H1 (cell line): Measurements from ENCODE around the gene ASCL5. TPM values are rescaled to one million over a fixed set of nuclear protein-coding genes. Genes with fewer than 3 reads are reported as not detected.

Experiments
- CTCF ChIA-PET: fragments of 300-600 bp; sonication (Branson Sonifier 250); formaldehyde crosslinking; loops from one replicate; lab custom pipeline; 2021; ENCODE audit not compliant: partially characterized antibody; lab: Charles Lee
- POLR2A ChIA-PET: fragments of 300-600 bp; sonication (Branson Sonifier 250); formaldehyde crosslinking; loops from one replicate; lab custom pipeline; 2021; ENCODE audit warnings: inconsistent platforms; ENCODE audit not compliant: partially characterized antibody; lab: Charles Lee
- DNase-seq, 2 experiments: peaks; one replicate each; pipeline versions ENCODE4 v3.0.0 to v3.0.0-alpha.2; 2010 to 2022; ENCODE audit warnings: low spot score in 2 of 2, low read depth in 1 of 2, mixed read lengths in 1 of 2
- FAIRE-seq: peaks from 2 replicates; lab custom pipeline; 2011; peaks lifted over from hg19 to GRCh38; lab: Jason Lieb, UNC
- H2AFZ ChIP-seq: 2 replicates; pipeline ENCODE4 v1.8.1; 2012; ENCODE audit warnings: low read length, inconsistent platforms
- H2AK5ac ChIP-seq: 2 replicates; pipeline ENCODE4 v1.6.1; 2013; ENCODE audit warnings: low read depth, low read length
- H2BK120ac ChIP-seq: replicated peaks from 2 replicates; pipeline ENCODE3; 2013; ENCODE audit warnings: low read depth, low read length, inconsistent platforms
- H2BK12ac ChIP-seq: 2 replicates; pipeline ENCODE4 v1.6.1; 2013; ENCODE audit warnings: low read depth, low read length
- H2BK15ac ChIP-seq: 2 replicates; pipeline ENCODE4 v1.6.1; 2013; ENCODE audit warnings: low read length
- H2BK20ac ChIP-seq: 2 replicates; pipeline ENCODE4 v1.6.1; 2013; ENCODE audit warnings: low read length
- H2BK5ac ChIP-seq: 2 replicates; pipeline ENCODE4 v1.6.1; 2013; ENCODE audit warnings: low read depth, low read length
- H3K14ac ChIP-seq: 2 replicates; pipeline ENCODE4 v1.6.1; 2013; ENCODE audit warnings: inconsistent platforms; ENCODE audit not compliant: insufficient read length
- H3K18ac ChIP-seq: 2 replicates; pipeline ENCODE4 v1.6.1; 2013; ENCODE audit warnings: low read length; ENCODE audit errors: extremely low read depth
- H3K23ac ChIP-seq: 2 replicates; pipeline ENCODE4 v1.6.1; 2013; ENCODE audit warnings: inconsistent platforms; ENCODE audit not compliant: insufficient read length
- H3K23me2 ChIP-seq: 2 replicates; pipeline ENCODE4 v1.6.1; 2013; ENCODE audit warnings: low read depth, low read length
- H3K27ac ChIP-seq: 2 replicates; pipeline ENCODE4 v1.6.1; 2011; ENCODE audit warnings: low read depth, low read length, inconsistent platforms
- H3K27me3 ChIP-seq, 4 experiments: replicated peaks in 1 of 4; 1 replicate in 1 of 4; 2 replicates in 3 of 4; pipeline versions ENCODE4 v1.6.1 to v1.8.1; 2011 to 2013; ENCODE audit warnings: low read length in 3 of 4, mild to moderate bottlenecking in 3 of 4, inconsistent platforms in 2 of 4, mixed read lengths in 2 of 4, moderate library complexity in 1 of 4; ENCODE audit not compliant: control insufficient read depth in 3 of 4, insufficient read depth in 3 of 4; ENCODE audit errors: extremely low read depth in 1 of 4
- H3K36me3 ChIP-seq, 4 experiments: 2 replicates each; pipeline versions ENCODE4 v1.6.1 to v1.8.1; 2011 to 2013; ENCODE audit warnings: mild to moderate bottlenecking in 4 of 4, low read length in 3 of 4, moderate library complexity in 2 of 4, control low read depth in 1 of 4, inconsistent platforms in 1 of 4; ENCODE audit not compliant: insufficient read depth in 4 of 4, control insufficient read depth in 2 of 4
- H3K4ac ChIP-seq: replicated peaks from 2 replicates; pipeline ENCODE3; 2013; ENCODE audit warnings: low read length, low read depth, mixed read lengths, inconsistent platforms; ENCODE audit not compliant: insufficient read length
- H3K4me1 ChIP-seq, 4 experiments: replicated peaks in 1 of 4; 1 replicate in 1 of 4; 2 replicates in 3 of 4; pipeline versions ENCODE4 v1.6.1 to v1.8.1; 2011 to 2013; ENCODE audit warnings: low read length in 3 of 4, inconsistent platforms in 2 of 4, mixed read lengths in 1 of 4; ENCODE audit not compliant: insufficient read depth in 4 of 4, control insufficient read depth in 3 of 4
- H3K4me2 ChIP-seq, 2 experiments: 2 replicates each; pipeline versions ENCODE4 v1.6.1 to v1.8.1; 2011 to 2013; ENCODE audit warnings: low read depth in 2 of 2, low read length in 2 of 2, control low read depth in 1 of 2, inconsistent platforms in 1 of 2, mild to moderate bottlenecking in 1 of 2; ENCODE audit not compliant: insufficient read depth in 1 of 2
- H3K4me3 ChIP-seq, 4 experiments: fragments of 200-600, 300-600 bp in 1 of 4; sonication (generic), shearing (Covaris generic), sonication (Bioruptor Twin) in 1 of 4; 2 replicates each; pipeline versions ENCODE4 v1.5.1 to v1.8.1; 2011 to 2016; ENCODE audit warnings: low read length in 4 of 4, low read depth in 3 of 4, control low read depth in 2 of 4, inconsistent platforms in 2 of 4, mild to moderate bottlenecking in 2 of 4, mixed read lengths in 1 of 4, moderate library complexity in 1 of 4; ENCODE audit not compliant: insufficient read depth in 2 of 4; ENCODE audit errors: extremely low read depth in 1 of 4
- H3K56ac ChIP-seq: replicated peaks from 2 replicates; pipeline ENCODE3; 2013; ENCODE audit warnings: low read depth, mild to moderate bottlenecking, mixed read lengths, low read length, inconsistent platforms; ENCODE audit not compliant: insufficient read length
- H3K79me1 ChIP-seq: 2 replicates; pipeline ENCODE4 v1.6.1; 2013; ENCODE audit warnings: low read depth, low read length, control low read depth
- H3K79me2 ChIP-seq, 2 experiments: 2 replicates each; pipeline versions ENCODE4 v1.6.1 to v1.8.1; 2012 to 2013; ENCODE audit warnings: low read length in 2 of 2, mild to moderate bottlenecking in 2 of 2, inconsistent platforms in 1 of 2; ENCODE audit not compliant: insufficient read depth in 2 of 2, control insufficient read depth in 1 of 2
- H3K9ac ChIP-seq, 4 experiments: replicated peaks in 1 of 4; 1 replicate in 1 of 4; 2 replicates in 3 of 4; pipeline versions ENCODE4 v1.6.1 to v1.8.1; 2011 to 2013; ENCODE audit warnings: low read depth in 3 of 4, low read length in 3 of 4, control low read depth in 2 of 4, mild to moderate bottlenecking in 2 of 4, moderate library complexity in 2 of 4, inconsistent platforms in 1 of 4; ENCODE audit errors: extremely low read depth in 1 of 4
- H3K9me3 ChIP-seq, 2 experiments: 2 replicates each; pipeline versions ENCODE4 v1.6.1 to v1.8.1; 2012 to 2013; ENCODE audit warnings: mild to moderate bottlenecking in 2 of 2, moderate library complexity in 2 of 2, control low read depth in 1 of 2, inconsistent platforms in 1 of 2, low read depth in 1 of 2, low read length in 1 of 2, mixed read lengths in 1 of 2; ENCODE audit not compliant: insufficient read depth in 2 of 2
- H4K20me1 ChIP-seq, 2 experiments: replicated peaks in 1 of 2; 2 replicates each; pipeline versions ENCODE3 to v1.8.1; 2011 to 2013; ENCODE audit warnings: inconsistent platforms in 2 of 2, low read length in 2 of 2, mild to moderate bottlenecking in 1 of 2; ENCODE audit not compliant: insufficient read depth in 2 of 2, control insufficient read depth in 1 of 2
- H4K5ac ChIP-seq: 2 replicates; pipeline ENCODE4 v1.6.1; 2013; ENCODE audit warnings: low read length, low read depth, mixed read lengths, inconsistent platforms; ENCODE audit not compliant: insufficient read length
- H4K8ac ChIP-seq: 2 replicates; pipeline ENCODE4 v1.8.0; 2013; ENCODE audit warnings: mild to moderate bottlenecking, moderate library complexity, low read length, inconsistent platforms; ENCODE audit not compliant: insufficient read depth; ENCODE audit errors: extremely low read depth
- H4K91ac ChIP-seq: replicated peaks from 2 replicates; pipeline ENCODE3; 2013; ENCODE audit warnings: low read length, mixed read lengths, inconsistent platforms; ENCODE audit not compliant: insufficient read length
- KDM5A ChIP-seq: fragments of 200-600 bp; IDR thresholded peaks from 2 replicates; pipeline ENCODE4 v1.7.1; 2012; ENCODE audit warnings: mild to moderate bottlenecking, low read length, inconsistent platforms, mixed read lengths
- WGBS, 2 experiments: shearing (Covaris generic) in 1 of 2; methylation state at CpG; one replicate each; pipeline versions ENCODE4 v1.1.6 to v1.1.7; 2013 to 2015; ENCODE audit warnings: low lambda C conversion rate in 2 of 2, mixed read lengths in 2 of 2, inconsistent platforms in 1 of 2, low coverage in 1 of 2, missing lambda C conversion rate in 1 of 2; ENCODE audit not compliant: insufficient replicate concordance in 2 of 2, insufficient coverage in 1 of 2, insufficient read length in 1 of 2; ENCODE audit errors: extremely low coverage in 1 of 2, missing lambda C conversion rate in 1 of 2; 5-methylcytosine and 5-hydroxymethylcytosine counted together
- polyA plus RNA-seq, 7 experiments: library from polyadenylated mRNA; depleted of rRNA in 3 of 7; stranded (reverse) in 5 of 7; unstranded in 2 of 7; fragments of >200 nt in 5 of 7; fragments of 200-250 nt in 2 of 7; gene quantifications; 1 replicate in 5 of 7; 2 replicates in 1 of 7; 4 replicates in 1 of 7; pipeline versions ENCODE4 v1.2.1 to v1.2.3, GENCODE V29; 2011 to 2013; ENCODE audit warnings: missing spikeins in 2 of 7, mixed read lengths in 2 of 7
- total RNA-seq: library from RNA; stranded (reverse); fragmentation: NEBNext Ultra II Directional; extraction: Animal tissue kit (Norgen Biotek cat#: 25700); gene quantifications from 2 replicates; pipeline ENCODE4 v1.2.1, GENCODE V29; 2021

The ASCL5 gene
- total and polyA plus RNA-seq, 2 of the 8 experiments (the other 6 are each of a cell fraction or from before 2014, with no cell fraction given), result 0.29 to 0.41 TPM

DNA sequence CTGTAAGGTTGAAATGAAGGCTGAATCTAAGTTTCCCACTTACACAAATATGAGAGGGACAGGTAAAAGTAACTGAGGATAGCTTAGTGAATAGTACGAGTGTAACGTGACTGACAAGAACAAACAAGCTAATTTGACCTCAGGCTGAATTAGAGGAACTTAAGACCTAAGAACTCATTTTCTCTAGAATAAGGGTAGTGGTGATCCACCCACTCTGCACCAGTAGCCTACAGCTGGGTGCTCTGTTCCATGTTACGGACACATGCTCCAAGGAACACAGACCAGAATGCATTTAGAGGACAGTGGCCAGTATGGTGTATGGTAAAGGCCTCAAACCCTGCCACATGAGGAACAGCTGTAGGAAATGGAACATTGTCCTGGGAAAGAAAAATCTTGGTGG is 42.2 kb upstream of the ASCL5 start:
- H2BK120ac ChIP-seq, result no peak overlapping the region
- ChIA-PET CTCF (interaction anchor here (1.6 to 3.4 kb wide), 7 partner anchors 10 to 46 kb away, joined by 5 to 14 read pairs (median 10); partner anchors contain the start of gene TMEM9), POLR2A (interaction anchor here (1.3 to 7.1 kb wide), 5 partner anchors 12 to 23 kb away, joined by 3 to 105 read pairs (median 4); partner anchors contain the start of genes IGFN1 and TMEM9)
- no peak overlapping the region for H4K8ac ChIP-seq
- no peak overlapping the region for H3K4me2 ChIP-seq
- H3K23me2 ChIP-seq, result peaks cover 5% of the 10 kb centered on the region; the same call in 1 of the 2 replicates
- H3K23ac ChIP-seq, result no peak overlapping the region
- DNase-seq, result no peak
- no peak overlapping the region for H2BK20ac ChIP-seq
- H4K5ac ChIP-seq, result no peak overlapping the region
- H3K9ac ChIP-seq, result no peak overlapping the region
- peaks cover 4 to 9% (median 6%) of the 10 kb centered on the region in 4 experiments; a peak in 6 of 7 replicates for H3K4me1 ChIP-seq
- H2BK5ac ChIP-seq, result no peak overlapping the region
- H3K27ac ChIP-seq, result no peak overlapping the region
- H3K14ac ChIP-seq, result no peak overlapping the region
- H3K36me3 ChIP-seq, result no peaks in the 10 kb centered on the region
- no peak overlapping the region for H4K91ac ChIP-seq
- H2BK15ac ChIP-seq, result peak overlapping the region; percentile 9; the same call in 1 of the 2 replicates
- no peak overlapping the region for H2AFZ ChIP-seq
- 0 out of 2 replicates have a peak overlapping the region, but pooled peaks have one; percentile 35 for H2BK12ac ChIP-seq
- 76% methylated on average over 3 of the region's 3 CpGs; no CpG with 5 or more reads in 1 of the 2 experiments for WGBS, 2 experiments
- peaks cover 0 to 6% (median 4%) of the 10 kb centered on the region in 4 experiments; a peak in 3 of 7 replicates for H3K27me3 ChIP-seq
- no peak for FAIRE-seq
- no peaks in the 10 kb centered on the region for H3K79me1 ChIP-seq
- H3K4me3 ChIP-seq, result no peak overlapping the region
- no peaks in the 10 kb centered on the region for H3K9me3 ChIP-seq
- no peak overlapping the region for H3K56ac ChIP-seq
- no peak for TF ChIP-seq KDM5A
- TF ChIP-seq, all 59 proteins: peak for 0
- Histone ChIP-seq H3K79me2 (no peaks in the 10 kb centered on the region), H3K18ac (no peak overlapping the region), H3K4ac (no peak overlapping the region), H2AK5ac (no peak overlapping the region), H4K20me1 (no peaks in the 10 kb centered on the region)
